Parathyroid adenoma (tissue), 2 donors: ENCODE results near the gene TSPAN18.

Experiments used
- H2AFZ ChIP-seq: fragments of 300-600 bp; sonication (generic); one replicate; pipeline ENCODE4 v1.7.0; 2017; ENCODE audit warnings: antibody characterized with exemption, mild to moderate bottlenecking
- H3K27ac ChIP-seq: fragments of 300-600 bp; sonication (generic); one replicate; pipeline ENCODE4 v1.7.0; 2017
- H3K27me3 ChIP-seq: fragments of 300-600 bp; sonication (generic); one replicate; pipeline ENCODE4 v1.7.0; 2017; ENCODE audit warnings: low read length; ENCODE audit not compliant: control insufficient read depth, insufficient read depth
- H3K36me3 ChIP-seq: fragments of 300-600 bp; sonication (generic); one replicate; pipeline ENCODE4 v1.7.0; 2017; ENCODE audit warnings: low read length; ENCODE audit not compliant: control insufficient read depth, insufficient read depth
- H3K4me1 ChIP-seq: fragments of 300-600 bp; sonication (generic); one replicate; pipeline ENCODE4 v1.7.0; 2017; ENCODE audit warnings: control low read depth
- H3K4me2 ChIP-seq: fragments of 300-600 bp; sonication (generic); one replicate; pipeline ENCODE4 v1.7.0; 2017; ENCODE audit warnings: low read length
- H3K4me3 ChIP-seq: fragments of 300-600 bp; sonication (generic); one replicate; pipeline ENCODE4 v1.7.0; 2017; ENCODE audit warnings: low read depth, low read length
- H3K79me2 ChIP-seq: fragments of 300-600 bp; sonication (generic); one replicate; pipeline ENCODE4 v1.7.0; 2017; ENCODE audit warnings: control low read depth
- H3K9ac ChIP-seq: fragments of 300-600 bp; sonication (generic); one replicate; pipeline ENCODE4 v1.7.0; 2017; ENCODE audit warnings: mild to moderate bottlenecking
- H3K9me3 ChIP-seq: fragments of 300-600 bp; sonication (generic); one replicate; pipeline ENCODE4 v1.7.0; 2017; ENCODE audit warnings: low read length; ENCODE audit not compliant: control insufficient read depth
- CTCF ChIP-seq: fragments of 300-600 bp; sonication (generic); IDR thresholded peaks from one replicate; pipeline ENCODE4 v1.7.0; 2017; ENCODE audit warnings: antibody characterized with exemption, mild to moderate bottlenecking
- donor health status: primary hyperparathyroidism.

Gene TSPAN18

GRCh38 chr11:44858796-44859527, 132.2 kb downstream of the TSPAN18 start:
- Histone ChIP-seq H3K27me3 (no peaks in the 10 kb centered on the region), H3K36me3 (no peaks in the 10 kb centered on the region), H3K9ac (no peak overlapping the region), H3K4me2 (no peak overlapping the region), H3K4me1 (no peaks in the 10 kb centered on the region), H3K27ac (no peak overlapping the region), H3K9me3 (no peaks in the 10 kb centered on the region), H3K79me2 (no peaks in the 10 kb centered on the region), H3K4me3 (no peak overlapping the region), H2AFZ (no peak overlapping the region)
- no peak for TF ChIP-seq CTCF

- H3K9ac ChIP-seq: no peak overlapping the region
- H3K4me2 ChIP-seq: no peak overlapping the region
- no peaks in the 10 kb centered on the region for H3K36me3 ChIP-seq
- no peak for TF ChIP-seq CTCF
- no peaks in the 10 kb centered on the region for H3K4me1 ChIP-seq
- H3K79me2 ChIP-seq: no peaks in the 10 kb centered on the region
- H3K9me3 ChIP-seq: no peaks in the 10 kb centered on the region
- no peak overlapping the region for H2AFZ ChIP-seq
- H3K27ac ChIP-seq: no peak overlapping the region
- no peaks in the 10 kb centered on the region for H3K27me3 ChIP-seq
- H3K4me3 ChIP-seq: no peak overlapping the region
These were observed 132.8 kb downstream of the TSPAN18 start for GRCh38 chr11:44859528-44859925.

GRCh38 chr11:44860346-44860745, 133.6 kb downstream of the TSPAN18 start:
- Histone ChIP-seq H3K27ac (no peak overlapping the region), H3K9me3 (no peaks in the 10 kb centered on the region), H3K4me3 (no peak overlapping the region), H3K9ac (no peak overlapping the region), H3K4me2 (no peak overlapping the region), H3K27me3 (no peaks in the 10 kb centered on the region), H3K79me2 (no peaks in the 10 kb centered on the region), H3K4me1 (no peaks in the 10 kb centered on the region), H3K36me3 (no peaks in the 10 kb centered on the region), H2AFZ (no peak overlapping the region)
- TF ChIP-seq CTCF: no peak

GRCh38 chr11:44861849-44862557, 135.2 kb downstream of the TSPAN18 start:
- no peak for TF ChIP-seq CTCF
- H3K36me3 ChIP-seq: no peaks in the 10 kb centered on the region
- H3K4me2 ChIP-seq: no peak overlapping the region
- no peak overlapping the region for H3K27ac ChIP-seq
- H3K9me3 ChIP-seq: no peaks in the 10 kb centered on the region
- H3K9ac ChIP-seq: no peak overlapping the region
- H3K79me2 ChIP-seq: no peaks in the 10 kb centered on the region
- H2AFZ ChIP-seq: no peak overlapping the region
- no peaks in the 10 kb centered on the region for H3K4me1 ChIP-seq
- H3K4me3 ChIP-seq: no peak overlapping the region
- no peaks in the 10 kb centered on the region for H3K27me3 ChIP-seq
